Measurements from ENCODE around the gene MRPS27.

MRPS27 gene

GRCh38 chr5:72290356-72291133, 29.5 kb downstream of the MRPS27 start:
- no peak for DNase-seq (ENCODE audit: low spot score)

- DNase-seq (ENCODE audit: low spot score): no peak
Measured at GRCh38 chr5:72288924-72289323, 31.1 kb downstream of the MRPS27 start.

- DNase-seq (ENCODE audit: low spot score): no peak
Measured at GRCh38 chr5:72286798-72287197, 33.2 kb downstream of the MRPS27 start.

GRCh38 chr5:72285424-72285821, 34.6 kb downstream of the MRPS27 start:
- no peak for DNase-seq (ENCODE audit: low spot score)

GRCh38 chr5:72284559-72285423, 35.2 kb downstream of the MRPS27 start:
- no peak for DNase-seq (ENCODE audit: low spot score)

GRCh38 chr5:72283358-72283757, 36.7 kb downstream of the MRPS27 start:
- peak; percentile 12 for DNase-seq (ENCODE audit: low spot score)

GRCh38 chr5:72282878-72283277, 37.2 kb downstream of the MRPS27 start:
- DNase-seq (ENCODE audit: low spot score): peak; percentile 52

GRCh38 chr5:72281764-72282499, 38.1 kb downstream of the MRPS27 start:
- DNase-seq (ENCODE audit: low spot score): peak; percentile 70

- DNase-seq (ENCODE audit: low spot score): no peak
Measured at GRCh38 chr5:72281430-72281763, 38.6 kb downstream of the MRPS27 start.

GRCh38 chr5:72280581-72281069, 39.4 kb downstream of the MRPS27 start:
- DNase-seq (ENCODE audit: low spot score): peak; percentile 68

- peak; percentile 24 for DNase-seq (ENCODE audit: low spot score)
Measured at GRCh38 chr5:72276219-72276752, 43.8 kb downstream of the MRPS27 start.

GRCh38 chr5:72273547-72273946, 46.5 kb downstream of the MRPS27 start:
- DNase-seq (ENCODE audit: low spot score): no peak

- DNase-seq (ENCODE audit: low spot score): no peak
Measured at GRCh38 chr5:72272398-72272797, 47.6 kb downstream of the MRPS27 start.

- no peak for DNase-seq (ENCODE audit: low spot score)
Measured at GRCh38 chr5:72271702-72272101, 48.3 kb downstream of the MRPS27 start.

- DNase-seq (ENCODE audit: low spot score): no peak
Measured at GRCh38 chr5:72270037-72270436, 50.0 kb downstream of the MRPS27 start.

GRCh38 chr5:72269411-72269780, 50.6 kb downstream of the MRPS27 start:
- no peak for DNase-seq (ENCODE audit: low spot score)

- DNase-seq (ENCODE audit: low spot score): peak; percentile 42
Measured at GRCh38 chr5:72268753-72269410, 51.2 kb downstream of the MRPS27 start.

GRCh38 chr5:72268260-72268659, 51.8 kb downstream of the MRPS27 start:
- no peak for DNase-seq (ENCODE audit: low spot score)

GRCh38 chr5:72267685-72268084, 52.4 kb downstream of the MRPS27 start:
- no peak for DNase-seq (ENCODE audit: low spot score)

GRCh38 chr5:72266862-72267261, 53.2 kb downstream of the MRPS27 start:
- DNase-seq (ENCODE audit: low spot score): no peak
